ENCODE results near the gene TEPSIN.

TEPSIN gene

GRCh38 chr17:81252987-81253329, 14.1 kb upstream of the TEPSIN start:
- H3K27ac ChIP-seq: no peak overlapping the region
- TF ChIP-seq ZFX (IDR thresholded peaks at IDR 0.05; ENCODE audit: borderline replicate concordance) (no peak), CTCF (IDR thresholded peaks at IDR 0.05) (no peak)

GRCh38 chr17:81252326-81252986, 13.6 kb upstream of the TEPSIN start:
- H3K27ac ChIP-seq: no peak overlapping the region
- TF ChIP-seq ZFX (IDR thresholded peaks at IDR 0.05; ENCODE audit: borderline replicate concordance): no peak
- TF ChIP-seq CTCF (IDR thresholded peaks at IDR 0.05): no peak

GRCh38 chr17:81251709-81252301, 12.9 kb upstream of the TEPSIN start:
- no peak for TF ChIP-seq ZFX (IDR thresholded peaks at IDR 0.05; ENCODE audit: borderline replicate concordance)
- no peak for TF ChIP-seq CTCF (IDR thresholded peaks at IDR 0.05)
- no peak overlapping the region for H3K27ac ChIP-seq

- H3K27ac ChIP-seq: no peak overlapping the region
Measured at GRCh38 chr17:81251094-81251708, 12.3 kb upstream of the TEPSIN start.

GRCh38 chr17:81250286-81251093, 11.6 kb upstream of the TEPSIN start:
- H3K27ac ChIP-seq: no peak overlapping the region

More at GRCh38 chr17:81251094-81251708, 12.3 kb upstream of the TEPSIN start:
- TF ChIP-seq CTCF (IDR thresholded peaks at IDR 0.05): no peak
- TF ChIP-seq ZFX (IDR thresholded peaks at IDR 0.05; ENCODE audit: borderline replicate concordance): no peak

More at GRCh38 chr17:81250286-81251093, 11.6 kb upstream of the TEPSIN start:
- no peak for TF ChIP-seq CTCF (IDR thresholded peaks at IDR 0.05)
- no peak for TF ChIP-seq ZFX (IDR thresholded peaks at IDR 0.05; ENCODE audit: borderline replicate concordance)
